ENCODE measurements around the gene TFF3.

The TFF3 gene

GRCh38 chr21:42291751-42292562, 23.3 kb downstream of the TFF3 start:
- Histone ChIP-seq H3K36me3 (ENCODE audit: control insufficient read depth, insufficient read depth, low read length, severe bottlenecking) (no peaks in the 10 kb centered on the region), H3K9me3 (ENCODE audit: control insufficient read depth, low read length) (peaks cover 3% of the 10 kb centered on the region), H3K4me1 (ENCODE audit: control insufficient read depth, insufficient read depth, low read length) (peaks cover 3% of the 10 kb centered on the region), H3K4me3 (ENCODE audit: low read length) (no peak overlapping the region), H3K27me3 (replicated peaks; ENCODE audit: control insufficient read depth, insufficient read depth, low read length) (peaks cover 12% of the 10 kb centered on the region), H3K9ac (ENCODE audit: low read length) (no peak overlapping the region)
- no peak for DNase-seq (ENCODE audit: low read depth)

- H3K4me3 ChIP-seq (ENCODE audit: low read length) = no peak overlapping the region
- DNase-seq (ENCODE audit: low read depth) = no peak
- H3K36me3 ChIP-seq (ENCODE audit: control insufficient read depth, insufficient read depth, low read length, severe bottlenecking) = no peaks in the 10 kb centered on the region
- H3K9me3 ChIP-seq (ENCODE audit: control insufficient read depth, low read length) = peaks cover 3% of the 10 kb centered on the region
- no peak overlapping the region for H3K9ac ChIP-seq (ENCODE audit: low read length)
- peaks cover 16% of the 10 kb centered on the region for H3K27me3 ChIP-seq (replicated peaks; ENCODE audit: control insufficient read depth, insufficient read depth, low read length)
- H3K4me1 ChIP-seq (ENCODE audit: control insufficient read depth, insufficient read depth, low read length) = peaks cover 3% of the 10 kb centered on the region
Measured at GRCh38 chr21:42291003-42291750, 24.0 kb downstream of the TFF3 start.

GRCh38 chr21:42290505-42290904, 24.7 kb downstream of the TFF3 start:
- DNase-seq (ENCODE audit: low read depth) = no peak
- no peak overlapping the region for H3K9ac ChIP-seq (ENCODE audit: low read length)
- no peak overlapping the region for H3K4me3 ChIP-seq (ENCODE audit: low read length)
- H3K36me3 ChIP-seq (ENCODE audit: control insufficient read depth, insufficient read depth, low read length, severe bottlenecking) = no peaks in the 10 kb centered on the region
- peaks cover 12% of the 10 kb centered on the region for H3K27me3 ChIP-seq (replicated peaks; ENCODE audit: control insufficient read depth, insufficient read depth, low read length)
- H3K9me3 ChIP-seq (ENCODE audit: control insufficient read depth, low read length) = peaks cover 3% of the 10 kb centered on the region
- peaks cover 3% of the 10 kb centered on the region for H3K4me1 ChIP-seq (ENCODE audit: control insufficient read depth, insufficient read depth, low read length)

- H3K4me3 ChIP-seq (ENCODE audit: low read length) = no peak overlapping the region
- no peaks in the 10 kb centered on the region for H3K36me3 ChIP-seq (ENCODE audit: control insufficient read depth, insufficient read depth, low read length, severe bottlenecking)
- peaks cover 12% of the 10 kb centered on the region for H3K27me3 ChIP-seq (replicated peaks; ENCODE audit: control insufficient read depth, insufficient read depth, low read length)
- H3K9ac ChIP-seq (ENCODE audit: low read length) = no peak overlapping the region
- peaks cover 3% of the 10 kb centered on the region for H3K4me1 ChIP-seq (ENCODE audit: control insufficient read depth, insufficient read depth, low read length)
- peaks cover 3% of the 10 kb centered on the region for H3K9me3 ChIP-seq (ENCODE audit: control insufficient read depth, low read length)
- no peak for DNase-seq (ENCODE audit: low read depth)
Measured at GRCh38 chr21:42289926-42290325, 25.3 kb downstream of the TFF3 start.

GRCh38 chr21:42288962-42289361, 26.2 kb downstream of the TFF3 start:
- Histone ChIP-seq H3K4me3 (ENCODE audit: low read length) (no peak overlapping the region), H3K27me3 (replicated peaks; ENCODE audit: control insufficient read depth, insufficient read depth, low read length) (peaks cover 12% of the 10 kb centered on the region), H3K9ac (ENCODE audit: low read length) (no peak overlapping the region), H3K36me3 (ENCODE audit: control insufficient read depth, insufficient read depth, low read length, severe bottlenecking) (no peaks in the 10 kb centered on the region), H3K9me3 (ENCODE audit: control insufficient read depth, low read length) (peaks cover 3% of the 10 kb centered on the region), H3K4me1 (ENCODE audit: control insufficient read depth, insufficient read depth, low read length) (peaks cover 3% of the 10 kb centered on the region)
- no peak for DNase-seq (ENCODE audit: low read depth)

- Histone ChIP-seq H3K9me3 (ENCODE audit: control insufficient read depth, low read length) (peaks cover 3% of the 10 kb centered on the region), H3K9ac (ENCODE audit: low read length) (no peak overlapping the region), H3K4me3 (ENCODE audit: low read length) (no peak overlapping the region), H3K36me3 (ENCODE audit: control insufficient read depth, insufficient read depth, low read length, severe bottlenecking) (no peaks in the 10 kb centered on the region), H3K27me3 (replicated peaks; ENCODE audit: control insufficient read depth, insufficient read depth, low read length) (peaks cover 12% of the 10 kb centered on the region), H3K4me1 (ENCODE audit: control insufficient read depth, insufficient read depth, low read length) (peaks cover 3% of the 10 kb centered on the region)
- DNase-seq (ENCODE audit: low read depth) = no peak
Measured at GRCh38 chr21:42287193-42288083, 27.8 kb downstream of the TFF3 start.

- peaks cover 3% of the 10 kb centered on the region for H3K9me3 ChIP-seq (ENCODE audit: control insufficient read depth, low read length)
- H3K27me3 ChIP-seq (replicated peaks; ENCODE audit: control insufficient read depth, insufficient read depth, low read length) = peaks cover 17% of the 10 kb centered on the region
- H3K4me1 ChIP-seq (ENCODE audit: control insufficient read depth, insufficient read depth, low read length) = peaks cover 3% of the 10 kb centered on the region
- no peak overlapping the region for H3K4me3 ChIP-seq (ENCODE audit: low read length)
- no peak for DNase-seq (ENCODE audit: low read depth)
- no peak overlapping the region for H3K9ac ChIP-seq (ENCODE audit: low read length)
- no peaks in the 10 kb centered on the region for H3K36me3 ChIP-seq (ENCODE audit: control insufficient read depth, insufficient read depth, low read length, severe bottlenecking)
Measured at GRCh38 chr21:42286416-42286815, 28.8 kb downstream of the TFF3 start.

- Histone ChIP-seq H3K9ac (ENCODE audit: low read length) (no peak overlapping the region), H3K4me1 (ENCODE audit: control insufficient read depth, insufficient read depth, low read length) (peaks cover 3% of the 10 kb centered on the region), H3K36me3 (ENCODE audit: control insufficient read depth, insufficient read depth, low read length, severe bottlenecking) (no peaks in the 10 kb centered on the region), H3K9me3 (ENCODE audit: control insufficient read depth, low read length) (peaks cover 3% of the 10 kb centered on the region), H3K4me3 (ENCODE audit: low read length) (no peak overlapping the region), H3K27me3 (replicated peaks; ENCODE audit: control insufficient read depth, insufficient read depth, low read length) (peaks cover 17% of the 10 kb centered on the region)
- no peak for DNase-seq (ENCODE audit: low read depth)
Measured at GRCh38 chr21:42285569-42286245, 29.5 kb downstream of the TFF3 start.

- no peak overlapping the region for H3K9ac ChIP-seq (ENCODE audit: low read length)
- no peaks in the 10 kb centered on the region for H3K36me3 ChIP-seq (ENCODE audit: control insufficient read depth, insufficient read depth, low read length, severe bottlenecking)
- DNase-seq (ENCODE audit: low read depth) = no peak
- no peaks in the 10 kb centered on the region for H3K9me3 ChIP-seq (ENCODE audit: control insufficient read depth, low read length)
- no peak overlapping the region for H3K4me3 ChIP-seq (ENCODE audit: low read length)
- peaks cover 27% of the 10 kb centered on the region for H3K27me3 ChIP-seq (replicated peaks; ENCODE audit: control insufficient read depth, insufficient read depth, low read length)
- no peaks in the 10 kb centered on the region for H3K4me1 ChIP-seq (ENCODE audit: control insufficient read depth, insufficient read depth, low read length)
Measured at GRCh38 chr21:42282715-42283114, 32.5 kb downstream of the TFF3 start.

- Histone ChIP-seq H3K9ac (ENCODE audit: low read length) (no peak overlapping the region), H3K27me3 (replicated peaks; ENCODE audit: control insufficient read depth, insufficient read depth, low read length) (peaks cover 26% of the 10 kb centered on the region), H3K4me1 (ENCODE audit: control insufficient read depth, insufficient read depth, low read length) (no peaks in the 10 kb centered on the region), H3K36me3 (ENCODE audit: control insufficient read depth, insufficient read depth, low read length, severe bottlenecking) (no peaks in the 10 kb centered on the region), H3K9me3 (ENCODE audit: control insufficient read depth, low read length) (no peaks in the 10 kb centered on the region), H3K4me3 (ENCODE audit: low read length) (no peak overlapping the region)
- no peak for DNase-seq (ENCODE audit: low read depth)
Measured at GRCh38 chr21:42282021-42282420, 33.2 kb downstream of the TFF3 start.
